Adipocyte (in vitro differentiated cells): ENCODE measurements around the gene CALML3.
"Not testable (repeated sequence)": the region's sequence is repeated elsewhere in the genome, so short reads cannot be mapped to it uniquely, and the experiment has no call there.

Experiments
- DNase-seq: peaks from one replicate; pipeline ENCODE4 v3.0.0-alpha.2; 2015; ENCODE audit warnings: low read depth
- H3K27me3 ChIP-seq: replicated peaks from 2 replicates; pipeline ENCODE4 v1.7.0; 2013; ENCODE audit warnings: mild to moderate bottlenecking, low read length, moderate library complexity; ENCODE audit not compliant: control insufficient read depth, insufficient read depth
- H3K36me3 ChIP-seq: 2 replicates; pipeline ENCODE4 v1.7.0; 2013; ENCODE audit warnings: low read length, mild to moderate bottlenecking, moderate library complexity; ENCODE audit not compliant: control insufficient read depth, insufficient read depth, severe bottlenecking
- H3K4me1 ChIP-seq: 2 replicates; pipeline ENCODE4 v1.7.0; 2013; ENCODE audit warnings: mild to moderate bottlenecking, low read length, moderate library complexity; ENCODE audit not compliant: control insufficient read depth, insufficient read depth
- H3K4me3 ChIP-seq: 2 replicates; pipeline ENCODE4 v1.7.0; 2013; ENCODE audit warnings: mild to moderate bottlenecking, low read length, moderate library complexity
- H3K9ac ChIP-seq: 2 replicates; pipeline ENCODE4 v1.7.0; 2013; ENCODE audit warnings: mild to moderate bottlenecking, low read length, moderate library complexity
- H3K9me3 ChIP-seq: 2 replicates; pipeline ENCODE4 v1.7.0; 2013; ENCODE audit warnings: mild to moderate bottlenecking, low read length, moderate library complexity; ENCODE audit not compliant: control insufficient read depth

CALML3 gene

GRCh38 chr10:5524641-5525560 lies at the start of gene CALML3:
TSS of gene CALML3 (plus strand) at chr10:5524961. CDS start at chr10:5525086, 125 bp downstream.
- no peaks in the 10 kb centered on the region for H3K36me3 ChIP-seq
- peaks cover 4% of the 10 kb centered on the region for H3K27me3 ChIP-seq
- no peaks in the 10 kb centered on the region for H3K9me3 ChIP-seq
- no peak within 1 kb of the TSS for H3K9ac ChIP-seq
- no peak for DNase-seq
- peaks cover 10% of the 10 kb centered on the region for H3K4me1 ChIP-seq
- no peak within 1 kb of the TSS for H3K4me3 ChIP-seq

DNA sequence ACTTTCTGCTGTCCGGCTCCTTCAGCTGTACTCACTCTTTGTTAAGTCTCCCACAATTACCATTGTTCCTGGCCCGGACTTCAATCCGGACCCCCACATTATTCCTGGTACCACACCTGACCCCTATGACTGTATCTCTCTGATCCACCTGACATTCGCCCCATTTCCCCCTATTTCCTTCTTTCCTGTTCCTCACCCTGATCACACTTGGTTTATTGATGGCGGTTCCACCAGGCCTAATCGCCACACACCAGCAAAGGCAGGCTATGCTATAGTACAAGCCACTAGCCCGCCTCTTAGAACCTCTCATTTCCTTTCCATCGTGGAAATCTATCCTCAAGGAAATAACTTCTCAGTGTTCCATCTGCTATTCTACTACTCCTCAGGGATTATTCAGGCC lies 49.7 kb upstream of the CALML3 start:
- H3K27me3 ChIP-seq, H3K9me3 ChIP-seq, H3K4me3 ChIP-seq, H3K4me1 ChIP-seq, H3K9ac ChIP-seq, DNase-seq, H3K36me3 ChIP-seq: not testable (repeated sequence)

- not testable (repeated sequence) for H3K9ac ChIP-seq, H3K36me3 ChIP-seq, DNase-seq, H3K4me1 ChIP-seq, H3K4me3 ChIP-seq, H3K9me3 ChIP-seq, H3K27me3 ChIP-seq
Measured at GRCh38 chr10:5475974-5476807, 48.6 kb upstream of the CALML3 start.

DNA sequence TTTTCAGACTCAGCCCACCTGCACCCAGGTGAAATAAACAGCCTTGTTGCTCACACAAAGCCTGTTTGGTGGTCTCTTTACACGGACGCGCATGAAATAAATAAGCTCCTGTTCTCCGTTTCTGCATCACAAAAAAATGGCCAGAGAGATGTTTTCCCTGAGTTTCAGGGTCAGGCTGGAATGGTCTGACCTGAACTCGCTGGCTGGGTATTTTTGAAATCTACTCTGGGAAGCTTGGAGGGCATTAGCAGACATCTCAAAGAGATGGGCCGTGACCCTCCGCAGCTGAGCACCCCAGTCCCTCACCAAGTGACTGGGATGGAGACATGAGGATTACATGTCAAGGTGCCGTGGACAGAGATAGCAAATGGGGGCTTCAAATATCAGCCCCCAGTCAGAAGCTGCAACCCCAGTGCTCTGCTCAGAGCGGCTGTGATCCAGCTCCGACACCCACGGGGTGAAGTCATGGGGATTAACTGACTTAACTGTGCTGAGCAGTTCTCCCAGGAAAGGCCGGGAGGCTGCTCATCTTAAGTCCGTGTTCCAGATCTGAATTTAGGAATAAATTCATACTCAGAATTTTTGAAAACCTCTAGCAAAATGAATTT lies 47.7 kb upstream of the CALML3 start:
- H3K9me3 ChIP-seq: no peaks in the 10 kb centered on the region
- H3K9ac ChIP-seq: no peak overlapping the region
- no peaks in the 10 kb centered on the region for H3K36me3 ChIP-seq
- no peak overlapping the region for H3K4me3 ChIP-seq
- peaks cover 2% of the 10 kb centered on the region for H3K4me1 ChIP-seq
- DNase-seq: peak; percentile 55
- H3K27me3 ChIP-seq: no peaks in the 10 kb centered on the region

DNA sequence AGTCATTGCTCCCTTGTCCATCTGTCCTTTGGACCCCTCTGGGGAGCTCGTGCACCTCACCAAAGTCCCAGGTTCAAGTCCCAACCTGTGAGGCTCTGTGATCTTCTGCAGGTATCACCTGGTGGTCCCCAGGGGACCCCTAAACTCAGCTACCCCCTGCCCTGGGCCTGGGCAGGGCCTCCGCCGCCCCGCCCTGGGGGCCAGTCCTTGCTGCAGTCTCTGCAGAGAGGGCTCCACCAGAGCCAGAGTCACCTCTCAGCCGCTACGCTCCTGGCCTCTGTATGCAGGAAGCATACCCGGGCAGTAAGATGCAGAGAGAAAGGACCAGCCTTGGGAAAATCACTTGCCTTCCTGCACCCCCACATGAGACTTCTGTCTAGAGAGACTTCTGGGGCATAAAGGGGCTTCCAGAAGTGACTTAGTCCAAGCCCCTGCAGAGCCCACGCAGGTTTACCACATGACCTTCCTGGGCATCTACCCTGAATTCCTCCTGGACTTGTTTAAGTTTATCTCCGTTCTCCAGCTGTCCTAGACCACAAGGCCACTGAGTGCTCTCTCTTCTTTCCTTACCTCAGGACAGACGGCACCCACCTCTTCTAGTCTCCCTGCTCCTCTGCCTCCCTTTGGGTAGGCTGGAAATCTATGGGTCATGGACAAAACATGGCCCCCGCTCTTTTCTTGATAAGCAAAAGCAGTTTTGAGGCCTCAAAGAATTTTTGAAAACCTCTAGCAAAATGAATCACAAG lies 46.6 kb upstream of the CALML3 start:
- Histone ChIP-seq H3K27me3 (no peaks in the 10 kb centered on the region), H3K36me3 (no peaks in the 10 kb centered on the region), H3K9me3 (no peaks in the 10 kb centered on the region), H3K4me1 (peaks cover 2% of the 10 kb centered on the region), H3K9ac (no peak overlapping the region), H3K4me3 (no peak overlapping the region)
- no peak for DNase-seq

GRCh38 chr10:5478694-5479305 lies 46.0 kb upstream of the CALML3 start:
- Histone ChIP-seq H3K9me3 (no peaks in the 10 kb centered on the region), H3K9ac (no peak overlapping the region), H3K27me3 (no peaks in the 10 kb centered on the region), H3K4me1 (peaks cover 2% of the 10 kb centered on the region), H3K36me3 (no peaks in the 10 kb centered on the region), H3K4me3 (no peak overlapping the region)
- DNase-seq: no peak

- DNase-seq: no peak
- H3K9me3 ChIP-seq: no peaks in the 10 kb centered on the region
- H3K4me1 ChIP-seq: peaks cover 2% of the 10 kb centered on the region
- no peak overlapping the region for H3K9ac ChIP-seq
- no peak overlapping the region for H3K4me3 ChIP-seq
- no peaks in the 10 kb centered on the region for H3K36me3 ChIP-seq
- H3K27me3 ChIP-seq: no peaks in the 10 kb centered on the region
Measured at GRCh38 chr10:5479481-5480161, 45.1 kb upstream of the CALML3 start.

- Histone ChIP-seq H3K9me3 (no peaks in the 10 kb centered on the region), H3K36me3 (no peaks in the 10 kb centered on the region), H3K4me3 (no peak overlapping the region), H3K4me1 (no peaks in the 10 kb centered on the region), H3K27me3 (peaks cover 6% of the 10 kb centered on the region), H3K9ac (no peak overlapping the region)
- no peak for DNase-seq
Measured at GRCh38 chr10:5480162-5480941, 44.4 kb upstream of the CALML3 start.

GRCh38 chr10:5481121-5481520 lies 43.6 kb upstream of the CALML3 start:
- H3K9ac ChIP-seq: no peak overlapping the region
- no peaks in the 10 kb centered on the region for H3K4me1 ChIP-seq
- no peak for DNase-seq
- peaks cover 13% of the 10 kb centered on the region for H3K27me3 ChIP-seq
- H3K9me3 ChIP-seq: no peaks in the 10 kb centered on the region
- no peak overlapping the region for H3K4me3 ChIP-seq
- H3K36me3 ChIP-seq: no peaks in the 10 kb centered on the region
